Measurements from ENCODE around the gene RNF169. TPM values are rescaled to one million over a fixed set of nuclear protein-coding genes. Genes with fewer than 3 reads are reported as not detected.

RNF169 gene
- total and polyA plus RNA-seq, 2 of the 13 experiments (the other 11 are each of a cell fraction or from before 2014, with no cell fraction given): 5.3 to 14.2 TPM

DNA sequence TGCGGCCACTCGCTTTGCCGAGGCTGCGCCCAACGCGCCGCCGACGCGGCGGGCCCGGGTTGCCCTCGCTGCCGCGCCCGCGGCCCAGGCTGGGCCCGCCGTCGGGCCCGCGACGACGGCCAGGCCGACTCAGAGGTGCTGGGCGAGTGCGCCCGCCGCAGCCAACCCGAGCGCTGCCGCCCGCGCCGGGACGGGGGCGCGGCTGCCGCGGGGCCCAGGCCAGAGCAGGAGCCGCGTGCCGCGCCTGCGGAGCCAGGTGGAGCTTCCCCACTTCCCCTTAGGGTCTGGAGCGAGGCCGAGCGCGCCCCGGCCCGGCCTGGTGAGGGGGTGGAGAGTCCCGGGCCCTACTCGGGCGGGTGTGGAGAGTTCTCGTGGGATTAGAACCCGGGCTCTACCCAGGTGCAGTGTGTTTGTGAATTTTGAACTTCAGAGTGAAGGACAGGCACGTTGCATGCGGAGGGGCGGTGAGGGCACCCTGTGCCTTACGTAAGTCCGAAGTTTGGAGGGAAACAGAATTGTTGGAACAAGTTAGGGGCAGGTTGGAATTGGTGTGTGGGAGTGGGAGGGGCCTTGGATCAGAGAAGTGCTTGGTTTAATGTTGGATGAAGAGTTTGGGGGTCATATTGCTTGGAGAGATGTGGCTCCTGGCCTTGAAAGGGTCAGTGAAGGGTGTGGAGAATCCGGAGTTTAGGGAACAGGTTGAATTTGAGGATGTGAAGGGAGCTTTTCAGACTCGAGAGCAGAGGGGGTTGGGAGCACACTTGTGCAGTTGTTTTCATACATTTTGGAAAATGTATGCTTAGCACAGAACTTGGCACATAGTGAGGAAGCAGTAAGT lies 697 bp downstream of the RNF169 start (continued):
- TF ChIP-seq, protein P1, sequence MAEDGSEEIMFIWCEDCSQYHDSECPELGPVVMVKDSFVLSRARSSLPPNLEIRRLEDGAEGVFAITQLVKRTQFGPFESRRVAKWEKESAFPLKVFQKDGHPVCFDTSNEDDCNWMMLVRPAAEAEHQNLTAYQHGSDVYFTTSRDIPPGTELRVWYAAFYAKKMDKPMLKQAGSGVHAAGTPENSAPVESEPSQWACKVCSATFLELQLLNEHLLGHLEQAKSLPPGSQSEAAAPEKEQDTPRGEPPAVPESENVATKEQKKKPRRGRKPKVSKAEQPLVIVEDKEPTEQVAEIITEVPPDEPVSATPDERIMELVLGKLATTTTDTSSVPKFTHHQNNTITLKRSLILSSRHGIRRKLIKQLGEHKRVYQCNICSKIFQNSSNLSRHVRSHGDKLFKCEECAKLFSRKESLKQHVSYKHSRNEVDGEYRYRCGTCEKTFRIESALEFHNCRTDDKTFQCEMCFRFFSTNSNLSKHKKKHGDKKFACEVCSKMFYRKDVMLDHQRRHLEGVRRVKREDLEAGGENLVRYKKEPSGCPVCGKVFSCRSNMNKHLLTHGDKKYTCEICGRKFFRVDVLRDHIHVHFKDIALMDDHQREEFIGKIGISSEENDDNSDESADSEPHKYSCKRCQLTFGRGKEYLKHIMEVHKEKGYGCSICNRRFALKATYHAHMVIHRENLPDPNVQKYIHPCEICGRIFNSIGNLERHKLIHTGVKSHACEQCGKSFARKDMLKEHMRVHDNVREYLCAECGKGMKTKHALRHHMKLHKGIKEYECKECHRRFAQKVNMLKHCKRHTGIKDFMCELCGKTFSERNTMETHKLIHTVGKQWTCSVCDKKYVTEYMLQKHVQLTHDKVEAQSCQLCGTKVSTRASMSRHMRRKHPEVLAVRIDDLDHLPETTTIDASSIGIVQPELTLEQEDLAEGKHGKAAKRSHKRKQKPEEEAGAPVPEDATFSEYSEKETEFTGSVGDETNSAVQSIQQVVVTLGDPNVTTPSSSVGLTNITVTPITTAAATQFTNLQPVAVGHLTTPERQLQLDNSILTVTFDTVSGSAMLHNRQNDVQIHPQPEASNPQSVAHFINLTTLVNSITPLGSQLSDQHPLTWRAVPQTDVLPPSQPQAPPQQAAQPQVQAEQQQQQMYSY (CRISPR knock-in tag; IDR thresholded peaks at IDR 0.05): no peak
- TF ChIP-seq NFIB (CRISPR knock-in tag; IDR thresholded peaks at IDR 0.05; ENCODE audit: borderline replicate concordance) (no peak), HIVEP1 (CRISPR knock-in tag; IDR thresholded peaks at IDR 0.05) (peak; percentile 52; the same call in 1 of the 2 replicates), ZMAT3 (CRISPR knock-in tag; conservative IDR thresholded peaks at IDR 0.05) (no peak; the same call in 1 of the 2 replicates), HNF4A (CRISPR knock-in tag; IDR thresholded peaks at IDR 0.05) (peak; percentile 80), ZFP82 (CRISPR knock-in tag; IDR thresholded peaks at IDR 0.05; ENCODE audit: borderline replicate concordance) (no peak), ZNF780A (CRISPR knock-in tag; IDR thresholded peaks at IDR 0.05) (peak; percentile 47; the same call in 1 of the 2 replicates), ZSCAN29 (CRISPR knock-in tag; conservative IDR thresholded peaks at IDR 0.05) (peak; percentile 74; the same call in 1 of the 2 replicates), ZNF678 (CRISPR knock-in tag; IDR thresholded peaks at IDR 0.05) (no peak), SUZ12 (IDR thresholded peaks at IDR 0.05; ENCODE audit: low read depth, low read length) (no peak), CBFB (CRISPR knock-in tag; IDR thresholded peaks at IDR 0.05) (no peak), ZNF776 (CRISPR knock-in tag; IDR thresholded peaks at IDR 0.05) (peak; percentile 38; the same call in 1 of the 2 replicates), NKX3-1 (CRISPR knock-in tag; IDR thresholded peaks at IDR 0.05) (0 out of 2 replicates have a peak, but pooled peaks have one; percentile 29), NFE2L2 (IDR thresholded peaks at IDR 0.05; ENCODE audit: low read length) (no peak), SPEN (CRISPR knock-in tag; IDR thresholded peaks at IDR 0.05; ENCODE audit: low read depth) (peak; percentile 58; the same call in 1 of the 2 replicates), ZMYM4 (CRISPR knock-in tag; IDR thresholded peaks at IDR 0.05) (0 out of 2 replicates have a peak, but pooled peaks have one; percentile 39), E2F1 (CRISPR knock-in tag; IDR thresholded peaks at IDR 0.05) (no peak), GLMP (CRISPR knock-in tag; IDR thresholded peaks at IDR 0.05; ENCODE audit: borderline replicate concordance) (no peak), SNAI1 (CRISPR knock-in tag; IDR thresholded peaks at IDR 0.05; ENCODE audit: borderline replicate concordance) (peak; percentile 88; the same call in 1 of the 2 replicates), ARID3A (IDR thresholded peaks at IDR 0.05; ENCODE audit: low read depth, low read length) (no peak), BRD4 (CRISPR knock-in tag; IDR thresholded peaks at IDR 0.05) (0 out of 2 replicates have a peak, but pooled peaks have one; percentile 28), IRF2 (CRISPR knock-in tag; IDR thresholded peaks at IDR 0.05) (no peak), PAWR (CRISPR knock-in tag; IDR thresholded peaks at IDR 0.05; ENCODE audit: borderline replicate concordance) (no peak)

Data from HepG2 (cell line).